HL-60 (cell line): ENCODE measurements around the gene SAE1.

ENCODE experiments used
- DNase-seq, 2 experiments: peaks; one replicate each; pipeline ENCODE4 v3.0.0-alpha.2; 2010 to 2020; ENCODE audit warnings: low read depth in 1 of 2, low spot score in 1 of 2
- H3K27ac ChIP-seq: fragments of 250-450 bp; sonication (Bioruptor Pico); replicated peaks from 2 replicates; pipeline ENCODE4 v1.5.1; 2020; ENCODE audit warnings: mild to moderate bottlenecking, moderate library complexity
- H3K27me3 ChIP-seq: fragments of 250-450 bp; sonication (Bioruptor Pico); 2 replicates; pipeline ENCODE4 v1.5.1; 2021; ENCODE audit warnings: mild to moderate bottlenecking, moderate library complexity; ENCODE audit not compliant: insufficient read depth, poor library complexity, severe bottlenecking
- H3K4me3 ChIP-seq: replicated peaks from 2 replicates; pipeline ENCODE4 v1.5.1; 2011; ENCODE audit warnings: mild to moderate bottlenecking, control low read depth, low read length; ENCODE audit not compliant: insufficient read depth
- CTCF ChIP-seq: IDR thresholded peaks from one replicate; pipeline ENCODE4 v1.5.1; 2011; ENCODE audit warnings: low read length, control low read depth, inconsistent platforms; ENCODE audit not compliant: insufficient read depth
- GABPA ChIP-seq: IDR thresholded peaks from 2 replicates; pipeline ENCODE4 v1.6.1; 2012; ENCODE audit warnings: low read depth
- POLR2AphosphoS5 ChIP-seq: IDR thresholded peaks from 2 replicates; pipeline ENCODE4 v1.6.1; 2012; ENCODE audit warnings: low read depth
- REST ChIP-seq: IDR thresholded peaks from 2 replicates; pipeline ENCODE4 v1.6.1; 2012; ENCODE audit warnings: low read depth; ENCODE audit not compliant: insufficient replicate concordance
- SPI1 ChIP-seq: IDR thresholded peaks from 2 replicates; pipeline ENCODE4 v1.6.1; 2012; ENCODE audit warnings: low read depth, mild to moderate bottlenecking, borderline replicate concordance

SAE1 gene

GRCh38 chr19:47228168-47228936 lies 97.7 kb downstream of the SAE1 start:
- no peak for TF ChIP-seq SPI1
- no peak for TF ChIP-seq GABPA
- no peak for TF ChIP-seq CTCF
- no peak for TF ChIP-seq POLR2AphosphoS5
- no peak for TF ChIP-seq REST
- DNase-seq = peak in 1 of 2 experiments; percentile 46
- H3K4me3 ChIP-seq = peak overlapping the region; percentile 40
- H3K27me3 ChIP-seq = peaks cover 7% of the 10 kb centered on the region
- H3K27ac ChIP-seq = no peak overlapping the region

GRCh38 chr19:47228937-47229675 lies 98.5 kb downstream of the SAE1 start:
- Histone ChIP-seq H3K27ac (no peak overlapping the region), H3K27me3 (peaks cover 7% of the 10 kb centered on the region), H3K4me3 (no peak overlapping the region)
- TF ChIP-seq REST = no peak
- no peak for TF ChIP-seq POLR2AphosphoS5
- no peak for TF ChIP-seq SPI1
- TF ChIP-seq GABPA = no peak
- TF ChIP-seq CTCF = no peak
- DNase-seq = no peak

- peak overlapping the region; percentile 40 for H3K4me3 ChIP-seq
- no peak for DNase-seq
- no peak overlapping the region for H3K27ac ChIP-seq
- TF ChIP-seq CTCF = no peak
- TF ChIP-seq POLR2AphosphoS5 = no peak
- no peak for TF ChIP-seq REST
- H3K27me3 ChIP-seq = peaks cover 7% of the 10 kb centered on the region
These were observed 99.0 kb downstream of the SAE1 start for GRCh38 chr19:47229676-47230053.
